Sigmoid colon (tissue), 4 donors: ENCODE measurements around the gene RPUSD4.

ENCODE experiments used
- CTCF ChIP-seq, 4 experiments: fragments of 450-650 bp in 3 of 4; fragments of 200-600 bp in 1 of 4; IDR thresholded peaks; one replicate each; pipeline ENCODE4 v1.5.1; 2016 to 2019; ENCODE audit warnings: antibody characterized with exemption in 4 of 4, mild to moderate bottlenecking in 3 of 4, moderate library complexity in 2 of 4
- POLR2A ChIP-seq, 2 donors: fragments of 450-650 bp; IDR thresholded peaks; one replicate each; pipeline ENCODE4 v1.6.1; 2016; ENCODE audit warnings: antibody characterized with exemption in 2 of 2, mild to moderate bottlenecking in 2 of 2, moderate library complexity in 2 of 2
- POLR2AphosphoS5 ChIP-seq, 4 donors: sonication (generic); formaldehyde crosslinking; IDR thresholded peaks; one replicate each; pipeline ENCODE4 v1.6.1; 2017; ENCODE audit warnings: antibody characterized with exemption in 4 of 4

- no peak for TF ChIP-seq CTCF (IDR thresholded peaks at IDR 0.05)
- TF ChIP-seq POLR2A (IDR thresholded peaks at IDR 0.05) = no peak
- no peak for TF ChIP-seq POLR2AphosphoS5 (IDR thresholded peaks at IDR 0.05)
Observed at GRCh38 chr11:126161023-126161391, 50.4 kb downstream of the RPUSD4 start.
